Lower leg skin (tissue), 3 donors: ENCODE measurements around the gene SH3RF1.

Source experiments
- POLR2A ChIP-seq, 2 donors: fragments of 450-650 bp; IDR thresholded peaks; one replicate each; pipeline ENCODE4 v1.6.1; 2016 to 2017; ENCODE audit warnings: antibody characterized with exemption in 2 of 2, mild to moderate bottlenecking in 1 of 2, moderate library complexity in 1 of 2
- TF ChIP-seq, protein P1 (sequence below), 3 donors: fragments of 450-650 bp; IDR thresholded peaks; one replicate each; pipeline ENCODE4 v1.5.1; 2016; ENCODE audit warnings: antibody characterized with exemption in 3 of 3, mild to moderate bottlenecking in 3 of 3, moderate library complexity in 2 of 3

DNA sequence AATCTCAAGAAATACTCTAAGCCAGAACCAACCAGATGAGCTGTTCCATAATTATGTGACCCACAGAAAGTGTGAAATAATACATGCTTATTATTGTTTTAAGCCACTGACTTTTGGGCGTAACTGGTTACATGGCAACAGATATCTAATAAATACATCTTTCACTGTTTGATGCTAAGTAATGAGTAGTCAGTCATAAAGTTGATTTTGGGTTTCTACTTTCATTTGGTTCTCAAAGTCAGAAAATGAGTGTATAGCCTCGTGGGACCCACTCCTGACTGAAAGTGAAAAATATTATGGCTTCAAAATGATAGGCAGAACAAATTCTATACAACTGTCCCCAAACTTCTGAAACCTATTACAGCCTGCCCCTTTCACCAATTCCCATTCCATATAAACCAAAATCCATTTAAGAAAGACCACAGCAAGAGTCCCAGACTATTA lies 172.7 kb downstream of the SH3RF1 start:
- TF ChIP-seq, protein P1, sequence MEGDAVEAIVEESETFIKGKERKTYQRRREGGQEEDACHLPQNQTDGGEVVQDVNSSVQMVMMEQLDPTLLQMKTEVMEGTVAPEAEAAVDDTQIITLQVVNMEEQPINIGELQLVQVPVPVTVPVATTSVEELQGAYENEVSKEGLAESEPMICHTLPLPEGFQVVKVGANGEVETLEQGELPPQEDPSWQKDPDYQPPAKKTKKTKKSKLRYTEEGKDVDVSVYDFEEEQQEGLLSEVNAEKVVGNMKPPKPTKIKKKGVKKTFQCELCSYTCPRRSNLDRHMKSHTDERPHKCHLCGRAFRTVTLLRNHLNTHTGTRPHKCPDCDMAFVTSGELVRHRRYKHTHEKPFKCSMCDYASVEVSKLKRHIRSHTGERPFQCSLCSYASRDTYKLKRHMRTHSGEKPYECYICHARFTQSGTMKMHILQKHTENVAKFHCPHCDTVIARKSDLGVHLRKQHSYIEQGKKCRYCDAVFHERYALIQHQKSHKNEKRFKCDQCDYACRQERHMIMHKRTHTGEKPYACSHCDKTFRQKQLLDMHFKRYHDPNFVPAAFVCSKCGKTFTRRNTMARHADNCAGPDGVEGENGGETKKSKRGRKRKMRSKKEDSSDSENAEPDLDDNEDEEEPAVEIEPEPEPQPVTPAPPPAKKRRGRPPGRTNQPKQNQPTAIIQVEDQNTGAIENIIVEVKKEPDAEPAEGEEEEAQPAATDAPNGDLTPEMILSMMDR (IDR thresholded peaks at IDR 0.05) = no peak
- TF ChIP-seq POLR2A (IDR thresholded peaks at IDR 0.05) = no peak
